Iris pigment epithelial cell (primary cell): ENCODE measurements around the gene GNPDA2.

ENCODE experiments used
- DNase-seq: peaks from one replicate; pipeline ENCODE4 v3.0.0-alpha.2; 2011; ENCODE audit warnings: low read depth

The GNPDA2 gene

DNA sequence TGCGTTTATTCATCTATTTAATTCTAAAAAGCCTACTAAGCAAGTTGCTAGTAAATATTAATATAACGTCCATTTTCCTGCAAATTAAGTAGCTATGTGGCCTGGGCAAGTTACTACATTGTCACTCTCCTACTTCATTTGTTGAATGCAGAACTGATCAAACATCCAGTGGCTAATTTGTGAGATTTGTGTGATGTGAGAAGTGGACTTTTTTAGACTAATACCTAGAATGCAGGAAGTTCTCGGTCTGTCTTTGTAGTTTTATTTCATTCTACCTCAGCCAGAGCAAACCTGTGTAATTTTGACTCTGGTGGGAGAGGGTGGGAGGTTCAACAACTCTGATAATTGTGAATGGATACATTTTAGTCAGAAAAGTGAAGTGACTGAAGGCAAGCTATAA lies 47.3 kb downstream of the GNPDA2 start:
- no peak for DNase-seq

DNA sequence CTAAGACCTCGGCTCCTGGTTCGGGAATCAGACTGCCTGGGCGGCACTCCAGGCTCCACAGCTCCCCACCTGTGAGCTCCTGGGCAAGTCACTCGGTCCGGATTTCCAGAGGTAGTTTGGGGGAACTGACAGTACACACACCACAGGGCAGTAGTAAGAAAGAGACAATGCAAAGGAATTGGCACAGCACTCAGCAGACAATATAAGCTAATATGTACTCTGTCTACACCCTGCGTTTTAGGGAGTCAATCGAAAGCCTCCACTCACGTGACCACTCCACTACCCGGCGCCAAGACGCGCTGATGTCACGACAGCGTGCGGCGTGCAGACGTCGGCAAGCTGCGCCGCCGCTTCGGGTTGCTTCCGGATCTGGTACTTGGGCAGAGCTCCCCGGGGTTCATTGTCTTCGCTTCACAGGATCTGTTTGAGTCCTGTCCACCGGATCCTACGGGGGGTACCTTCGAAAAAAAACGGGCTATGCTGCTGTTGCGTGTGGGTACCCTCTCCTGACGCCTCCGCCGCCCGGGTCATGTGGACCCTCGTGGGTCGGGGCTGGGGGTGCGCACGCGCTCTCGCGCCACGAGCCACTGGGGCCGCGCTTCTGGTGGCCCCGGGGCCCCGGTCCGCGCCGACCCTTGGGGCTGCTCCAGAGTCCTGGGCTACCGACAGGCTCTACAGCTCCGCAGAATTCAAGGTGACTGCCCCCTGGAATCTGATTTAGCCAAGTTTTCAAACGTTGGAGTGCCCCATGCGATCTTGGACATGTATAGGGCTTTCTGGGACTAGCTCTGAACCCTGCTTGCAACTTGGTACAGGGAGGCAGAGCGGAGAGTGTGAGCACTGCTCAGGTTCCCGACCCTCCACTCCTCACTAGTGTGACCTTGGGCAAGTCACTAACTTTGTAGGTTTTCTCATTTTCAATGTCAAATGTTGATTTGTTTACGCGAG lies 48.0 kb downstream of the GNPDA2 start, which contains the start of gene GUF1:
Gene GUF1 (plus strand): TSS at position 327 of the 948 bp plus-strand sequence. CDS start 203 bp downstream, at position 530.
- DNase-seq = peak; percentile 93

DNA sequence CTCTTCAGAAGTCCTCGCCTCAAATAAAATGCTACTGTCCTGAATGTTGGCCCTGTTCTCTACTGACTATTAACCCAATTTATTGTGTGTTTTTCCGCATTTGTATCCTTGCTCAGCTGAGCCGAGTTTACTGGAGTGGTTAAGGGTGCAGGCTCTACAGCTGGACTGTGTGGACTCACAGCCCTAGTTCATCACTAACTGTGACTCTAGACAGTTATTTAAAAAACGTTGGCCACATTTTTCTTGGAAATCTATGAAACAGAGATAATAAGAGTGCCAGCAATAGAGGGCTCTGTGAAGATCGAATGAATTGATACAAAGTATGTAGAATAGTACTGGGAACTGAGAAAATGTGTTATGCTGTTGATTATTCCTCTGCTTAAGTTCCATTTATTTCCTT lies 51.0 kb downstream of the GNPDA2 start:
- no peak for DNase-seq

DNA sequence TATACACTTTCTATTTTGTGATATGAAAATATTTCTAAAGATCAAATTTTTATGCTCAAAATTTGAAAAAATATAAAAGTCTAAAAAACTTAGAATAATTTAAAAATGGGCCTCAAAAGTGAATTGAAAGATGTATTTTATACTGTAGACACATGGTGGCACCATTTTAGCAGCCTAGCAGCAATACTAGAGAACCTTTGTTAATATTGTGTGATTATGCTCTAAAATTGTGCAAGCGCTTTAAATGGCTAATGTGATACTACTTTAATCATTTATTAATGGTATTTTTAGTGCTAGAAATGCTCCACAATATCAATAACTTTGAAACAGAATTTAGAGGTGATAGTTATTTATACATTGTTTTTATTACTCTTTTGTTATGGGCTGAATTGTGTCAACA lies 51.9 kb downstream of the GNPDA2 start:
- DNase-seq = no peak

DNA sequence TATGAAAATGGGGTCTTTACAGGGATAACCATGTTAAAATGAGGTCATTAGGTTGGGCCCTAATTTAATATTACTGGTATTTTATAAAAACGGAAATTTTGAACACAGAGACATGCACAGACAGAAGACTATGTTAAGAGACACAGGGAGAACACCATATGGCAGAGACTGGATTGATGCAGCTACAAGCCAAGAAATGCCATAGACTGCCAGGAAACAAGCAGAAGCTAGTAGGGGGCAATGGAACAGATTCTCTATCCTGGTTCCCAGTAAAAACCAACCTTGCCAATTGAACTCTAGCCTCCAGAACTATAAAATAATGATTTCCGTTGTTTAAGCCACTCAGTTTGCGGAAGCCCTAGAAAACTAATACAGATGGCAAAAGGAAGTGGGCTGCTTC lies 54.7 kb downstream of the GNPDA2 start:
- no peak for DNase-seq

DNA sequence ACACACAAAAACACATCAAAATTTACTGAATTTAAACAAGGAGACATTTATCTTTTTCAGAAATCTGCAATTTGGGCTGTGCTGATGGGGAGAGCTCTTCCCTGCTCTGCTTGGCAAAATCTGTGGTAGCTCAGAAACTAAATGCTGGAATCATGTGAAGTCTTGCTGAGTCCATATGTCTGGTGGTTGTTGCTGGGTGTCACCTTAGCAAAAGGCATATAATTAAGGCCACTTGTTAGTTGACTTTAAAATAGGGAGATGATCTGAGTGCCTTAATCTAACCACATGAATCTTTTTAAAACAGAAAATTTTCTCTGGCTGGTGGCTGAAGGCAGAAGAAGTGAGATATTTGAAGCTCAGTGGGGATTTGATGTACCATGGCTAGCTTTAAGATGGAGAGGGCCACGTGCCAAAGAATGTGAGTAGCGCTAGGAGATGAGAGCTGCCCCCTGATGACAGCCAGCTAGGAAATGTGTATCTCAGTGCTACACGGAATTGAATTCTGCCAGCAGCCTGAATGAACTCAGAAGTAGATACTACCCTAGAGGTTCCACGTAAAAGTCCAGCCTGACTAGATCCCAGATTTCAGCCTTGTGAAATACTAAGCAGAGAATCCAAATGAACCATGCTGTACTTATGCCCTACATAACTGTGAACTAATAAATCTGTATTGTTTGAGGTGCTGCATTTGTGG lies 55.7 kb downstream of the GNPDA2 start:
- DNase-seq = no peak

DNA sequence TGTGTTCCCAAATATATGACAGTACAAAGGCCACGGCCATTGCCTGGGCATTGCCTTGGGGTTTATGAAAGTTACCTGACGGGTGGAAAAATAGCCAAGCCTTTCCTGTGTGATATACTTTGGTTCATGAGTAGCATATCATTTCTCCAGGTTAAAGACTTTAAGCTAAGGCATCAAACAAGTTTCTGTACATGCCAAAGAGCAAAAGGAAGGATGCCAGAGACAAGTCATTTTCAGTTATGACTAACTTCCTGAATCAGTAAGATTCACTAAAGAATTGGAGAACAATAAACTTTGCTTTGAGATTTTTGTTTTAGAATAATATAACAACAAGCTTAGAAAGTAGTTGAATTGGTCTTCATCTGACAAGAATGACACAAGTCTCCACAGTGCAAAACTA lies 57.8 kb downstream of the GNPDA2 start:
- DNase-seq = peak; percentile 1

DNA sequence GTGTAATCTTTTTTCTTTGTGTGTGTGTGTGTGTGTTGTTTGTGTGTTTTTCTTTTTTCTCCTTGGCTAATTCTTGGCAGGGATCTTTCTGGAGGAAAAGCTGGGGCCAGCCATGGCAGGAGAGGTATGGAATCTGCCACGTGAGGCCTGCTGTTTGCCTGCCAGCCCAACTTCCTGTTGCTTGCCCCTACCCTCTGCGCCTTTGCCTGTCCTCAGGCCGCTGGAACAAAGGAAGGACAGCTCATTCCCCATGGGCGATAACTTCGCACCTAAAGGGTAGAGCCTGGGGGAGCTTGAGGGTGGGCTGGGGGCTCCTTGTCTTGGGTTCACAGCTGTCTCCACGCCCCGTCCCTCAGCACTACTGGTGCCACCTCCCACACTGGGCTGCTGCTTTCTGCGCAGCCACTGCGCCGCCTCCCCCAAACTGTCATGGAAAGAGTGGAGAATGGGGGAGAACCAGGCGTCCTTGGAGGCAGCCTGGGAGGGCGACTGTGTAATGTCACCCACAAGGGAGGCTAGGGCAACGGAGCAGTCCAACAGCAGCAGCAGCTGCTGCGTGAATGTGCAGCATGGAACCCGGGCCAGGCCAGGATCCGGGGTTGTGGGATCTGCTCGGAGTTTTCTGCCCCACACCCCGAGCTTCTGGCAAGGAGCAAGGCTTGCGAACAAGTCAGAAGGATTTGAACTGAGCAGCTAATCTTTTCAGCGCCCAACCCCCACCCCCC lies 62.7 kb downstream of the GNPDA2 start:
- no peak for DNase-seq

DNA sequence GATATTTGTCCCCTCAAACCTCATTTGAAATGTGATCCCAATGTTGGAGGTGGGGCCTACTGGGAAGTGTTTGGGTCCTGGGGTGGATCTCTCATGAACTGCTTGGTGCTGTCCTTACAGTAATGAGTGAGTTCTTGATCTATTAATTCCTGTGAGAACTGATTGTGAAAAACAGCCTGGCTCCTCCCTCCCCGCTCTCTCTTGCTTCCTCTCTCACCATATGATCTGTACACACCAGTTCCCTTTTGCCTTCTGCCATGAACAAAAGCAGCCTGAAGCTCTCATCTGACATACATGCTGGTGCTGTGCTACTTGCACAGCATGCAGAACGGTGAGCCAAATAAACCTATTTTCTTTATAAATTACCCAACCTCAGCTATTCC lies 63.7 kb downstream of the GNPDA2 start:
- no peak for DNase-seq

DNA sequence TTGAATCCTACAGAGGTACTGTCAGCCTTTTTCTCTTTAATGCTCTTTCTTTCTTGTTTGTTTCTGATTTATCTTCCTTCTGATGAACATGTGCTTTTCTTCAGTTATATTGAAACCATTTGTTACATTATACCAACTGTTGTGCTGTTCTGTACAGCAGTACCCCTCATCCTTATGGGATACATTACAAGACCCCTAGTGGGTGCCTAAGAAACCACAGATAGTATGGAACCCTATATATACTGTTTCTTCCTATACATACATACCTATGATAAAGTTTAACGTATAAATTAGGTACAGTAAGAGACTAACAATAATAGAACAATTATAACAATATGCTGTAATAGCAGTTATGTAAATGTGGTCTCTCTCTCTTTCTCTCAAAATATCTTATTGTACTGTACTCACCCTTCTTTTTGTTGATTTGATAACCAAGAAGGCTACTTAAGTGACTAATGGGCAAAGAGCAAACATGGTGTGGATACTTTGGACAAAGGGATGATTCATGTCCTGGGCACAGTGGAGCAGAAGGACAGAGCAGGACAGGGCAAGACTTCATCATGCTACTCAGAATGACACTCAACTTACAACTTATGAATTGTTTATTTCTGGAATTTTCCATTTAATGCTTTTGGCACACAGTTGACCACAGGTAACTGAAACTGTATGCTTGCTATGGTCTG lies 64.3 kb downstream of the GNPDA2 start:
- DNase-seq = no peak

DNA sequence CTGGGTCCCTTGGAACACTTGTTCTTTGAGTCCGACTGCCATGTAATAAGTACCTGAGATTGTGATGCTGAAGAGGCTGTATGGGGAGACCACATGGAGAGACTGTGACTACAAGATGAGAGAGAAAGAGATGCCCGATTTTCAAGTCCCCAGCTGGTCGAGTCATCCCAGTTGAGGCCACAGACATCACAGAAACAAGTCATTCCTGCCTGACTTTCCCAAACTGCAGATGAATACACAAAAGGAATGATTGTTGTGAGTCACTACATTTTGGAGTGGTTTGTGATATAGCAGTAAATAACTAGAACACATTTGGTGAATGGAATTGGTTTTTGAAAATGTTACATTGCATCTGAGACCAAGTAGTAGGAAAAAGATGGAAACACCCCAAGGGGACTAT lies 66.0 kb downstream of the GNPDA2 start:
- DNase-seq = no peak

DNA sequence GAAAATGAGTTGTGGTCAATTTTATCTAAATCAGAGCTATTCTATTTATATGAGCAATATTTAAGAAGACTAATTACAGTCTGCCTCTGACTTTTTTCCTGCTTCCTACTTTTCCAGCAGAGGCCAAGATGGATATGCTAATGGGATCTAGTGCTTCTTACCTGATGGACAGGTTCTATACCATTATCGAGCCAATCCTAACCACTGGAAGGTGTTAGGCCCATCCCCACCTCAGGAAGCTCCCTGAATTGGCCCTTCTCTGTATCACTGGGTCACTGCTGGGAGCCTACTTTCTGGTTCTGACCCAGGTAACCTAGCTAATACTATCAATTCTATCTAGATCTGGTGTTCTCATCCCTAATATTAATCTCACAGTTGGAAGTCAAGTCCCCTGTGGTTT lies 74.4 kb downstream of the GNPDA2 start:
- DNase-seq = no peak
